ENCODE data around the gene GPR173. TPM values are rescaled to one million over a fixed set of nuclear protein-coding genes. Genes with fewer than 3 reads are reported as not detected.

The GPR173 gene, protein sequence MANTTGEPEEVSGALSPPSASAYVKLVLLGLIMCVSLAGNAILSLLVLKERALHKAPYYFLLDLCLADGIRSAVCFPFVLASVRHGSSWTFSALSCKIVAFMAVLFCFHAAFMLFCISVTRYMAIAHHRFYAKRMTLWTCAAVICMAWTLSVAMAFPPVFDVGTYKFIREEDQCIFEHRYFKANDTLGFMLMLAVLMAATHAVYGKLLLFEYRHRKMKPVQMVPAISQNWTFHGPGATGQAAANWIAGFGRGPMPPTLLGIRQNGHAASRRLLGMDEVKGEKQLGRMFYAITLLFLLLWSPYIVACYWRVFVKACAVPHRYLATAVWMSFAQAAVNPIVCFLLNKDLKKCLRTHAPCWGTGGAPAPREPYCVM
- total RNA-seq = under 0.01 TPM

DNA sequence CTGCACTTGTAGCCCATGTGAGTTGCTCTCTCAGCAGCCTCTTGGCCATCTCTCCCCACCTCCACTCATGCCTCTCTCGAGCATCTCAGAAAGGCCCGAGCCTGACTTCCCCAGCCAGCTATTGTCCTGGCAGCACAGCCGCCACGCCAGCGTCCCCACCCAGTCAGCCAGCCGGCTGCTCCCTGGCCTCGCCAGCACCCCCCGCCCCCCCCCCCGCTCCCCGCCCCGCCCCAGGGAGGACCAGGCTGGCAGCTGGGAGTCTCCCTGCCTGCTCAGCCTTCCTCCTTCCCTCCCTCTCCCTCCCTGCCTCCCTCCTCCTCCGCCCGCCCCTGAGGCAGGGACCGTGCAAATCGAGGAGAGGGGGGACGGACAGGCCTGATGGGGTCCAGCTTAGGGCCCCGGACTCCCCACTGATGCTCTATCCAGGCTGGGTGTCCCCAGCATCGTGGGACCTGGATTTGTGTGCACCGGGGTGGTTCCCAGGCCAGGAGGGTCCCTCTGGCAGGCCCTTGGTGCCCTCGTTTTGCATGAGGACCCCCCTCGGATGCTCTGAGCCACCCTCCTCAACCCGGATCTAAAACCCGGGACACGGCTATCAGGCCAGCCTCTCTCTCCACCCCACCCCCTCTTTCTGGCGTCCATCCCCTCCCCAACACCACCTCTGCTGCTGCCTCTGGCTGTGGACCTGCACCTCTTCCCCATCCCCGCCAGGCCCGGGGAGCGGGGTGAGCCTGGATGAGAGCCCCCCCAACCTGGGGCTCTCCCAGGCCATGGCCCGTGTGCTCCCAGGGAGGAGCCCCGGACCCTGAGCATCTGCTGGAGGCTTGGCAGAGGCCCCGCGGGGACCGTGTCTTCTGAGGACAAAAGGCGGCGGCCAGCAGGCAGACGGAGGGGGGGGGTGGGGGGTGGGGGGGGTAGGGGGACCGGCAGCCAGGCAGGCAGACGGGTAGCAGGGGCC lies at the start of gene GPR173:
Gene GPR173, plus strand, starts transcription at position 621 of the 958 bp plus-strand sequence. CDS start 27,833 bp downstream, outside the sequence.
- no peaks in the 10 kb centered on the region for H3K9me3 ChIP-seq (ENCODE audit: low read depth, low read length)
- no peaks in the 10 kb centered on the region for H3K27me3 ChIP-seq (ENCODE audit: insufficient read depth, low read length)
- H3K4me3 ChIP-seq (ENCODE audit: low read length) = no peak within 1 kb of the TSS
- H3K4me1 ChIP-seq (ENCODE audit: insufficient read depth, low read length) = no peaks in the 10 kb centered on the region

GRCh38 chrX:53000447-53001135 lies 48.0 kb upstream of the GPR173 start:
- Histone ChIP-seq H3K9me3 (ENCODE audit: low read depth, low read length) (no peaks in the 10 kb centered on the region), H3K4me3 (ENCODE audit: low read length) (no peak overlapping the region), H3K4me1 (ENCODE audit: insufficient read depth, low read length) (peaks cover 9% of the 10 kb centered on the region), H3K27me3 (ENCODE audit: insufficient read depth, low read length) (no peaks in the 10 kb centered on the region)

DNA sequence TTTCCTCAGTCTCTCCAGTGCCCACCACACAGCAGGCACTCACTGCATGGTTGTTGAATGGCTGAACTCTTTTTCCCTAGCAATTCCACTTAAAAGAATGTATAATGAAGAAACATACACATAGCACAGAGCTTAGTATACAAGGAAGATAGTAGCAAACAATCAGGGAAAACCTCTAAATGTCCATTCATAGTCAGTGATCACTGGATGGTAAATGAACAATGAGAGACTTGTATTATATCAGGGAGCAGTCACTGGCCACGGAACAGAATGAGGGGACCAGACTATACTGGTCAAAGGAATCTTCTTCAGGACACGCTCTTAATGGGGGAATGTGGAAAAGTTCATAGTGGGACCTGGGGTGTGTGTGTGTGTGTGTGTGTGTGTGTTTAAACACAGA lies 46.6 kb upstream of the GPR173 start:
- Histone ChIP-seq H3K27me3 (ENCODE audit: insufficient read depth, low read length) (no peaks in the 10 kb centered on the region), H3K9me3 (ENCODE audit: low read depth, low read length) (no peaks in the 10 kb centered on the region), H3K4me1 (ENCODE audit: insufficient read depth, low read length) (peaks cover 4% of the 10 kb centered on the region), H3K4me3 (ENCODE audit: low read length) (no peak overlapping the region)

DNA sequence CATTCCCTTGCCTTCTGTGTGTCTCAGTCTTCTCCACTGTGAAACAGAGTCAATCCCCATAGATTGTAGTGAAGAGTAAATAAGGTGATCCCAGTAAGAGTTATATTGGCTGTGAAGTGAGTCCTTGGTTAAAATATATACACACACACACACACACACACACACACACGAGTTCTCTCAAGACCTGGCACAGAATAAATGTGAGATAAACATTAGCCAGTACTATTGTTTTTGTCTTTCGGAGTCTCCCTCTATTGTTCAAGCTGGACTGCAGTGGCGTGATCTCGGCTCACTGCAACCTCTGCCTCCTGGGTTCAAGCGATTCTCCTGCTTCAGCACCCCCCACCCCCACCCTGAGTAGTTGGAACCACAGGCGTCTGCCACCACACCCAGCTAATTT lies 45.5 kb upstream of the GPR173 start:
- no peak overlapping the region for H3K4me3 ChIP-seq (ENCODE audit: low read length)
- H3K4me1 ChIP-seq (ENCODE audit: insufficient read depth, low read length) = peaks cover 4% of the 10 kb centered on the region
- H3K27me3 ChIP-seq (ENCODE audit: insufficient read depth, low read length) = no peaks in the 10 kb centered on the region
- H3K9me3 ChIP-seq (ENCODE audit: low read depth, low read length) = no peaks in the 10 kb centered on the region

DNA sequence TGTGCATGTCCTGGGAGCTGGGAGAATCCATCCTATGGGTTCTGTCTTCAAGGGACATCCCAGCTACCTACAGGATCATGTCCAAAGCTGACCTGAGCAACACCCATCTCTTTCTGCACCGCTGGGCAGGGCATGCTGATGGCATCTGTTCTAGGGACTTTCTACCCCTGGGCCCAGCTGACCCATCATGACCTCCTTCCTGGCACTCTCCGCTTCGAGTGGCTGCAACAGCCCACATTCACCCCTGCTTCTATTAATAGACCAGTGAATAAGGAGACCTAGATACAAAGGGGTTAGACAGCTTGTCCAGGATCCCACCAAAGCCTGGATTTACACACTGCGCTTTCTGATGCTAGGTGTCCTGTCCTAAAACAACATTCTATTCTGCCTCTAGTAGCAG lies 44.6 kb upstream of the GPR173 start:
- Histone ChIP-seq H3K27me3 (ENCODE audit: insufficient read depth, low read length) (no peaks in the 10 kb centered on the region), H3K4me3 (ENCODE audit: low read length) (no peak overlapping the region), H3K9me3 (ENCODE audit: low read depth, low read length) (no peaks in the 10 kb centered on the region), H3K4me1 (ENCODE audit: insufficient read depth, low read length) (peaks cover 4% of the 10 kb centered on the region)

- Histone ChIP-seq H3K27me3 (ENCODE audit: insufficient read depth, low read length) (no peaks in the 10 kb centered on the region), H3K9me3 (ENCODE audit: low read depth, low read length) (no peaks in the 10 kb centered on the region), H3K4me1 (ENCODE audit: insufficient read depth, low read length) (peaks cover 4% of the 10 kb centered on the region), H3K4me3 (ENCODE audit: low read length) (no peak overlapping the region)
These were observed 43.8 kb upstream of the GPR173 start for GRCh38 chrX:53004811-53005210.

DNA sequence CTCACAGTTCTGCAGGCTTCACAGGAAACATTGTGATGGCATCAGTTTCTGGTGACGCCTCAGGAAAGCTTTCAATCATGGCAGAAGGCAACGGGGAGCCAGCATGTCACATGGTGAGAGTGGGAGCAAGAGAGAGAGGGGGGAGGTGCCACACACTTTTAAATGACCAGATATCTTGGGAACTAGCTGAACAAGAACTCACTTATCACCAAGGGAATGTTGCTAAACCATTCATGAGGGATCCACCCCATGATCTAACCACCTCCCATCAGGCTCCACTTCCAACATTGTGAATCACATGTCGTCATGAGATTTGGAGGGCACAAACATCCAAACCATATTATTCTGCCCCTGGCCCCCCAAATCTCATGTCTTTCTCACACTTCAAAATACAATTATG lies 43.3 kb upstream of the GPR173 start:
- no peaks in the 10 kb centered on the region for H3K9me3 ChIP-seq (ENCODE audit: low read depth, low read length)
- H3K27me3 ChIP-seq (ENCODE audit: insufficient read depth, low read length) = no peaks in the 10 kb centered on the region
- no peak overlapping the region for H3K4me3 ChIP-seq (ENCODE audit: low read length)
- H3K4me1 ChIP-seq (ENCODE audit: insufficient read depth, low read length) = peaks cover 4% of the 10 kb centered on the region

DNA sequence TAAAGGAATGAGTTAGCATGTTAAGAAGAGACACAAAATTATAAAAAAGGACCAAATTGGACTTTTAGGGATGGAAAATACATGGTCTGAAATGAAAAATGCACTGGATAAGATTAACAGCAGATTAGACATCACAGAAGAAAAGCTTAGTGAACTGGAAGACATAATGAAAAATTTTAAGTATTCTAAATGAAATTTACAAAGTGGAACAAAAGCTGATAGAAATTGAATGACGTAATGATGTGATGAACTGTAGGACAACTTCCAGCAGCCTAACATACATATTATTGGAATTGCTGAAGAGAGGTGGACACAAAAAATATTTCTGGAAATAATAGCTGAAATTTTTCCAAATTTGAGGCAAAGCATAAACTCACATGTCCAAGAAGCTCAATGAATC lies 39.6 kb upstream of the GPR173 start:
- H3K9me3 ChIP-seq (ENCODE audit: low read depth, low read length) = no peaks in the 10 kb centered on the region
- H3K4me3 ChIP-seq (ENCODE audit: low read length) = no peak overlapping the region
- no peaks in the 10 kb centered on the region for H3K27me3 ChIP-seq (ENCODE audit: insufficient read depth, low read length)
- H3K4me1 ChIP-seq (ENCODE audit: insufficient read depth, low read length) = no peaks in the 10 kb centered on the region

DNA sequence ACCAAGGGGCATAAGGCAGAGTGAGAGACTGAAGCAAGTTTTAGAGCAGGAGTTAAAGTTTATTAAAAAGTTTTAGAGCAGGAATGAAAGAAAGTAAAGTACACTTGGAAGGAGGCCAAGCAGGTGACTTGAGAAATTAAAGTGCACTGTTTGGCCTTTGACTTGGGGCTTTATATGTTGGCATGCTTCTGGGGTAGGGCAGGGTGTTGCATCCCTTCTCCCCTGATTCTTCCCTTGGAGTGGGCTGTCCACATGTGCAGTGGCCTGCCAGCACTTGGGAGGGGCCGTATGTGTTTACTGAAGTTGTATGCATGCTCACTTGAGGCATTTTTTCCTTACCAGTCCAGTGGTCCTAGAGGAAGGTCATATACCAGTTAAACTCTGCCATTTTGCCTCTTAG lies 35.3 kb upstream of the GPR173 start:
- no peaks in the 10 kb centered on the region for H3K27me3 ChIP-seq (ENCODE audit: insufficient read depth, low read length)

GRCh38 chrX:53018627-53019026 lies 30.0 kb upstream of the GPR173 start:
- no peaks in the 10 kb centered on the region for H3K4me1 ChIP-seq (ENCODE audit: insufficient read depth, low read length)
- no peak overlapping the region for H3K4me3 ChIP-seq (ENCODE audit: low read length)
- H3K27me3 ChIP-seq (ENCODE audit: insufficient read depth, low read length) = no peaks in the 10 kb centered on the region
- H3K9me3 ChIP-seq (ENCODE audit: low read depth, low read length) = no peaks in the 10 kb centered on the region

More for the DNA sequence above, 35.3 kb upstream of the GPR173 start:
- Histone ChIP-seq H3K9me3 (ENCODE audit: low read depth, low read length) (no peaks in the 10 kb centered on the region), H3K4me1 (ENCODE audit: insufficient read depth, low read length) (no peaks in the 10 kb centered on the region), H3K4me3 (ENCODE audit: low read length) (no peak overlapping the region)

DNA sequence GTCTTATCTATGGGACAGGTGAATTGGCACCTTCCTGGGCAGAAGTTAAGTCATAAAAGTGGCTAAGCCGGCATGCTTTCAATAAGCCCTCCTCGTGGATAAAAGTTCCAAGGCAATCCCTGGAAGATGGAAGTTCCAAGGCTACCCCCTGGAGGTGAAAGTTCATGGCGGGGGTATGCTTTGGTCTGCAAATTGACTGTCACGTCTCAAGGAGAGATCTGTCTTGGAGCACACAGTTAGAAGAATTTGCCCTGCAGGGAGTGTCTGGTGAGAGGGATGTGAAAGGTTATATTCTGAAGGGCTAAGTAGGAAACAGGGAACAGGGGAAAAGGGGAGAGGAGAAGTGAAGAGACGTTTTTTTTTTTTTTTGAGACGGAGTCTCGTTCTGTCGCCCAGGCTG lies 26.2 kb upstream of the GPR173 start:
- no peak overlapping the region for H3K4me3 ChIP-seq (ENCODE audit: low read length)
- no peaks in the 10 kb centered on the region for H3K27me3 ChIP-seq (ENCODE audit: insufficient read depth, low read length)
- H3K4me1 ChIP-seq (ENCODE audit: insufficient read depth, low read length) = no peaks in the 10 kb centered on the region
- no peaks in the 10 kb centered on the region for H3K9me3 ChIP-seq (ENCODE audit: low read depth, low read length)

DNA sequence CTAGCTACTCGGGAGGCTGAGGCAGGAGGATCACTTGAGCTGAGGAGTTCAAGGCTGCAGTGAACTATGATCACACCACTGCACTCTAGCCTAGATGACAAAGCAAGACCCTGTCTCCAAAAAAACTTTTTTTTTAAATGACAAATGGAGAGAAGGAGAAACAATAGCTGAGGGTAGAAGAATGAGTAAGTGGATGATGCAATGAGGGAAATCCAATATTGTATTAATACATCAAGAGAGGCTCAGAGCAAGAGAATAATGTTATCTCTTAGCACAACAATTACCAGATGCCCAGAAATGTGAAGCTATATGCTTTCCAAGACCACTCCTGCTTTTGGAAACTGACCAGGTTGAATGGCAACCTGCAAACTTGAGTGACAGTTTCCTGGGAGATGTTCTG lies 19.9 kb upstream of the GPR173 start:
- H3K4me3 ChIP-seq (ENCODE audit: low read length) = no peak overlapping the region
- no peaks in the 10 kb centered on the region for H3K27me3 ChIP-seq (ENCODE audit: insufficient read depth, low read length)
- H3K4me1 ChIP-seq (ENCODE audit: insufficient read depth, low read length) = no peaks in the 10 kb centered on the region
- H3K9me3 ChIP-seq (ENCODE audit: low read depth, low read length) = no peaks in the 10 kb centered on the region

DNA sequence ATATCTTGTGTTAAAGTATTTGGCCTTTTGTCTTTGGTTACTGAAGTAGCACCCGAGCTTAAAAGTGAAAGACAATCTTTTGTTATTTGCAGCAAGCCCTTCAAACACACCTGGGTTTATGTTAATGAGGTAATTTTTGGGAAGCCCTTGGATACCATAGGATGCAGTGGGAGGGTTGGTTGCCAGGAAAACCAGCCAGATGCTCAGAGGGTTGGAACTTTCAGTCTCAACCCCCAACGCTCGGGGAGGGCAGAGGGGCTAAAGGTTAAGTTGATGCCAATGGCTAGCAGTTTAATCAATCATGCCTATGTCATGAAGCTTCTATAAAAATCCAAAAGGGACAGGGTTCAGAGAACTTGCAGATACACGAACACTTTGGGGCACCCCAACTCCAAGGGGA lies 17.2 kb upstream of the GPR173 start:
- no peaks in the 10 kb centered on the region for H3K9me3 ChIP-seq (ENCODE audit: low read depth, low read length)
- H3K4me3 ChIP-seq (ENCODE audit: low read length) = no peak overlapping the region
- H3K27me3 ChIP-seq (ENCODE audit: insufficient read depth, low read length) = no peaks in the 10 kb centered on the region
- H3K4me1 ChIP-seq (ENCODE audit: insufficient read depth, low read length) = no peaks in the 10 kb centered on the region

DNA sequence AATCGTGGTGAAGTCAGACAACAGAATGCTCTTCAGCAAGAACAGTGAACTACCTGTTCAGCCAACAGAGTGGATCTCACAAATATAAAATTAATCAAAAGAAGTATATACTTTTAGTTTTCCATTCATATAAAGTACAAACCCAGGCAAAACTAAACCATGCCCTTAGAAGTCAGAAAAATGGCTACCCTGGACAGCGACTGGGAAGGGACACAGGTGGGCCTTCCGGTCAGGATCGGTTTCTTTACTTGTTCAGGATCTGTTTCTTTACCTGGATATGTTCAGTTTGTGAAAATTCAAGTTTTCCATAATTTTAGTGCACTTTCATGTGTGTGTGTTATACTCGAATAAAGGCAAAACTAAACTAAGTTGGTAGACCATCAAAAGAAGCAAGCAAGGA lies 12.4 kb upstream of the GPR173 start:
- H3K4me3 ChIP-seq (ENCODE audit: low read length) = no peak overlapping the region
- no peaks in the 10 kb centered on the region for H3K4me1 ChIP-seq (ENCODE audit: insufficient read depth, low read length)
- no peaks in the 10 kb centered on the region for H3K9me3 ChIP-seq (ENCODE audit: low read depth, low read length)
- H3K27me3 ChIP-seq (ENCODE audit: insufficient read depth, low read length) = no peaks in the 10 kb centered on the region

GRCh38 chrX:53039236-53039635 lies 9.4 kb upstream of the GPR173 start:
- Histone ChIP-seq H3K4me1 (ENCODE audit: insufficient read depth, low read length) (no peaks in the 10 kb centered on the region), H3K4me3 (ENCODE audit: low read length) (no peak overlapping the region), H3K27me3 (ENCODE audit: insufficient read depth, low read length) (no peaks in the 10 kb centered on the region), H3K9me3 (ENCODE audit: low read depth, low read length) (no peaks in the 10 kb centered on the region)
